ENCODE measurements around the gene CUX1.

GRCh38 chr7:101976411-101976810 is 159.0 kb downstream of the CUX1 start:
- TF ChIP-seq ZNF24 (IDR thresholded peaks at IDR 0.05), result no peak
- TF ChIP-seq CTCF (CRISPR knock-in tag; IDR thresholded peaks at IDR 0.05), result no peak
- TF ChIP-seq ZNF7 (CRISPR knock-in tag; IDR thresholded peaks at IDR 0.05), result no peak
- no peak for TF ChIP-seq ZNF234 (CRISPR knock-in tag; conservative IDR thresholded peaks at IDR 0.05)
- no peak for TF ChIP-seq BCLAF1 (IDR thresholded peaks at IDR 0.05)
